Activated CD8-positive, alpha-beta memory T cell treated with anti-CD3 and anti-CD28 coated beads for 1 hour (primary cell): ENCODE measurements around the gene LRRC7.

Experiments used
- DNase-seq, 2 donors: peaks; one replicate each; pipeline ENCODE4 v3.0.0-alpha.2; 2020; ENCODE audit warnings: low read depth in 1 of 2; ENCODE audit errors: extremely low read depth in 1 of 2

Gene LRRC7

DNA sequence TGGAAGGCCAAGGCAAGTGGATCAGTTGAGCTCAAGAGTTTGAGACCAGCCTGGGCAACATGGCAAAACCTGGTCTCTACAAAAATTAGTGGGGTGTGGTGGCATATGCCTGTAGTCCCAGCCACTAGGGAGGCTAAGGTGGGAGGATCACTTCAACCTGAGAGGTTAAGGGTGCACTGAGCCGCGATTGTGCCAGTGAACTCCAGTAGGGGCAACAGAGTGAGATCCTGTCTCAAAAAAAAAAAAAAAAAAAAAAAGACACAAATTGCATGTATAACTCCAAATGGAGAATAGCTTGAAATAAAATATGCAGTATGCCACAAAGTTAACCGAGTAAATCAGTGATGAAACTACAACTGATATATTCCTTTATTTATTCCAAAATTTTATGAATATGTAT, 586.0 kb downstream of the LRRC7 start:
- no peak for DNase-seq

DNA sequence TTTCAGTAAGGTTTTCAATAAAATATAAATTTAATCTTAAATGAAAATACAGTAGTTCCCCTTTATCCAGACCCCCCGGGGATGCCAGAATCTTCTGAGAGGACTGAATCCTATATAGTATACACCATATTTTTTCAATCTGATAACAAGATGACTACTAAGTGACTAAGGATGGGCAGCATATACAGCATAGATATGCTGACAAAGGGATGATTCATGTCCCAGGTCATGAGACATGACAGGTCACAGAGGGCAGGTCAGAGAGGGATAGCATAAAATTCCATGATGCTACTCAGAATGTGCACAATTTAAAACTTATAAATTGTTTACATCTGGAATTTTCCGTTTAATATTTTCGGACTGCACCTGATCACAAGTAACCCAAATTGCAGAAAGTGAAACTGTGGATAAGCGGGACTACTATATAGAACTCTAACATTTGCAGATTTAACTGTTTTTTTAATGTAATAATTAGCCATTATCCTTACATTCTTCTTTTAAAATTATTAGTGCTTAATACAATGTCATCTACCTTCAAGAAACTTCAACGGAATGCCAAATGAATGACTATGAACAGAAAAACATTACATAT, 588.9 kb downstream of the LRRC7 start:
- DNase-seq, result no peak

DNA sequence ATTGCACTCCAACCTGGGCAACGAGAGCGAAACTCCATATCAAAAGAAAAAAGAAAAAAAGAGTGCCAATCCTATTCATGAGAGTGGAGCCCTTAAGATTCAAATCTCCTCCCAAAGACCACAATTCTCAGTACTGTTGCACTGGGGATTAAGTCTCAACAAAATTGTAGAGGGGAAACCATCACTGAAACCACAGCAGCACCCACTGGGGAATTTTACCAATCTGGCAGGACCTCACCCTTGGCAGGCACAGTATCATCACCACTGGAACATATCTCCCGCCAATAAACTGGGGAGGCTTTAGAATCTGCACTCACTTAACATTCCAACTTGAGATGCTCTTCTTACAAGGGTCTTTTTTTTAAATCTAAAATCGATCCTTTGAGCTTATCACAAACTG, 596.6 kb downstream of the LRRC7 start:
- DNase-seq, result no peak

DNA sequence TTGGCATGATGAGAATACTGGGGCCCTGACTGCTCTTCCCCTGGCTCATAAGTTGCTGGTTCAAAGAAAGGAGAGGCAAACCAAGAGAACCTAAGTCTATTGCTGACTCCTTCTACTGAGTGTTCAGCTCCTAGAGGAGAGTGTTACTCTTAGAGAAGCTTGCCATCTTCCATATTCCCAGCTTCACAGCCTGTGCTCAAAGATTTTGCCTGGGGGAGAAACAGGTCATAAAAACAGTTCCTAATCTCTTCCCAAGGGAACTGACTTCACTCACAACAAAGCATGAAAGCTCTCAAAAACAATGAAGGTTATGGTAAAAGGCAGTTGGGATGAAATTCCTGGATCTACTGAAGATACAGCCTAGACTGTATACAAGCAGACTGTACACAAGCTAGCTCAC, 600.6 kb downstream of the LRRC7 start:
- no peak for DNase-seq

- DNase-seq, result no peak
Observed at GRCh38 chr1:70169018-70169839, 601.5 kb downstream of the LRRC7 start.

DNA sequence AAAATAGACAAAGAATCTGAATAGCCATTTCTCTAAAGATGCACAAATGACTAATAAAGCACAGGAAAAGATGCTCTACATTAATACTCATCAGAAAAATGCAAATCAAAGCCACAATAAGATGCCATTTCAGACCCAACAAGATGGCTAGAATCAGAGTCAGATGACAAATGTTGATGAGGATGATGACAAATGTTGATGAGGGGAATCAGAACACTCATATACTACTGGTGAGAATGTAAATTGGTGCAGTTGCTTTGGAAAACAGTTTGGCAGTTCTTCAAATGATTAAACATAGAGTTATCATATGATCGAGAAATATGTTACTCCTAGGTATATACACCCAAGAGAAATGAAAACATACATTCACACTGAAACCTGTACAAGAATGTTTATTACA, 603.8 kb downstream of the LRRC7 start:
- no peak for DNase-seq
